Measurements from ENCODE around the gene ZC3H4. TPM values are rescaled to one million over a fixed set of nuclear protein-coding genes. Genes with fewer than 3 reads are reported as not detected.
"Not testable (repeated sequence)": the region's sequence is repeated elsewhere in the genome, so short reads cannot be mapped to it uniquely, and the experiment has no call there.

Gene ZC3H4
- total RNA-seq, 1 donor from 2014 or later = 35.4 TPM

GRCh38 chr19:47086280-47086679, 27.3 kb downstream of the ZC3H4 start:
- DNase-seq (ENCODE audit: extremely low read depth, low read depth, low spot score) = no peak

- DNase-seq (ENCODE audit: extremely low read depth, low read depth, low spot score) = no peak
Observed at GRCh38 chr19:47084879-47085439, 28.6 kb downstream of the ZC3H4 start.

GRCh38 chr19:47082493-47082892, 31.1 kb downstream of the ZC3H4 start:
- no peak for DNase-seq (ENCODE audit: extremely low read depth, low read depth, low spot score)

- no peak for DNase-seq (ENCODE audit: extremely low read depth, low read depth, low spot score)
Observed at GRCh38 chr19:47081095-47081494, 32.5 kb downstream of the ZC3H4 start.

GRCh38 chr19:47078351-47078750, 35.2 kb downstream of the ZC3H4 start:
- not testable (repeated sequence) for DNase-seq (ENCODE audit: extremely low read depth, low read depth, low spot score)

GRCh38 chr19:47075941-47076340, 37.6 kb downstream of the ZC3H4 start:
- no peak for DNase-seq (ENCODE audit: extremely low read depth, low read depth, low spot score)

- no peak for DNase-seq (ENCODE audit: extremely low read depth, low read depth, low spot score)
Observed at GRCh38 chr19:47075179-47075810, 38.3 kb downstream of the ZC3H4 start.

GRCh38 chr19:47074621-47075020, 39.0 kb downstream of the ZC3H4 start:
- DNase-seq (ENCODE audit: extremely low read depth, low read depth, low spot score) = no peak

GRCh38 chr19:47073574-47073973, 40.0 kb downstream of the ZC3H4 start:
- no peak for DNase-seq (ENCODE audit: extremely low read depth, low read depth, low spot score)

GRCh38 chr19:47072323-47072722, 41.3 kb downstream of the ZC3H4 start:
- no peak for DNase-seq (ENCODE audit: extremely low read depth, low read depth, low spot score)

GRCh38 chr19:47071731-47072130, 41.8 kb downstream of the ZC3H4 start:
- DNase-seq (ENCODE audit: extremely low read depth, low read depth, low spot score) = no peak

GRCh38 chr19:47070756-47071155, 42.8 kb downstream of the ZC3H4 start:
- DNase-seq (ENCODE audit: extremely low read depth, low read depth, low spot score) = no peak

- DNase-seq (ENCODE audit: extremely low read depth, low read depth, low spot score) = no peak
Observed at GRCh38 chr19:47069795-47070194, 43.8 kb downstream of the ZC3H4 start.

GRCh38 chr19:47068876-47069406, 44.6 kb downstream of the ZC3H4 start:
- DNase-seq (ENCODE audit: extremely low read depth, low read depth, low spot score) = no peak

GRCh38 chr19:47068246-47068645, 45.3 kb downstream of the ZC3H4 start:
- no peak for DNase-seq (ENCODE audit: extremely low read depth, low read depth, low spot score)

- DNase-seq (ENCODE audit: extremely low read depth, low read depth, low spot score) = no peak
Observed at GRCh38 chr19:47067215-47067847, 46.2 kb downstream of the ZC3H4 start.

- DNase-seq (ENCODE audit: extremely low read depth, low read depth, low spot score) = no peak
Observed at GRCh38 chr19:47066376-47067214, 47.0 kb downstream of the ZC3H4 start.

GRCh38 chr19:47065242-47065641, 48.3 kb downstream of the ZC3H4 start:
- DNase-seq (ENCODE audit: extremely low read depth, low read depth, low spot score) = no peak

- DNase-seq (ENCODE audit: extremely low read depth, low read depth, low spot score) = no peak
Observed at GRCh38 chr19:47063874-47064273, 49.7 kb downstream of the ZC3H4 start.

- DNase-seq (ENCODE audit: extremely low read depth, low read depth, low spot score) = no peak
Observed at GRCh38 chr19:47058621-47059022, 55.0 kb downstream of the ZC3H4 start.

GRCh38 chr19:47057328-47057727, 56.2 kb downstream of the ZC3H4 start:
- DNase-seq (ENCODE audit: extremely low read depth, low read depth, low spot score) = no peak
